Keratinocyte (primary cell): Measurements from ENCODE around the gene CERT1.

ENCODE experiments used
- EZH2 ChIP-seq: IDR thresholded peaks from one replicate; pipeline ENCODE4 v1.6.1; 2012; ENCODE audit warnings: inconsistent platforms, mild to moderate bottlenecking, low read length, moderate library complexity
- TF ChIP-seq, protein P1 (sequence below), 3 experiments: IDR thresholded peaks in 1 of 3; conservative IDR thresholded peaks in 1 of 3; optimal IDR thresholded peaks in 1 of 3; 2 replicates in 2 of 3; 3 replicates in 1 of 3; pipeline versions ENCODE3 to v1.5.1; 2011; ENCODE audit warnings: low read length in 3 of 3, mild to moderate bottlenecking in 3 of 3, moderate library complexity in 2 of 3, control low read depth in 1 of 3, inconsistent platforms in 1 of 3; ENCODE audit not compliant: insufficient read depth in 2 of 3; ENCODE audit errors: extremely low read depth in 1 of 3

DNA sequence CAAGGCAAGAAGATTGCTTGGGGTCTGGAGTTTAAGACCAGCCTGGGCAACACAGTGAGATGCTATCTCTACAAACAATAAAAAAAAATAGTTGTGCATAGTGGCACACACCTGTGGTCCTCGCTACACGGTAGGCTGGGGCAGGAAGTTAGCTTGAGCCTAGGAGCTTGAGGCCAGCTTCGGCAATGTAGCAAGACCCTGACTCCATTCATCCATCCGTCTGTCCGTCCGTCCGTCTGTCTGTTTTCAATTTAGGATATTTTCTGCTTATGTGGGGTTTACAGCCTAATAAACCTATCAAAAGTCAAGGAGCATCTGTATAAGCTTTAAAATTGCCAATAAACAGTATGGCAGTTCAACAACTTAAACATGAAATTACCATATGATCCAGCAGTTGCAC lies 154.7 kb downstream of the CERT1 start:
- TF ChIP-seq, protein P1, sequence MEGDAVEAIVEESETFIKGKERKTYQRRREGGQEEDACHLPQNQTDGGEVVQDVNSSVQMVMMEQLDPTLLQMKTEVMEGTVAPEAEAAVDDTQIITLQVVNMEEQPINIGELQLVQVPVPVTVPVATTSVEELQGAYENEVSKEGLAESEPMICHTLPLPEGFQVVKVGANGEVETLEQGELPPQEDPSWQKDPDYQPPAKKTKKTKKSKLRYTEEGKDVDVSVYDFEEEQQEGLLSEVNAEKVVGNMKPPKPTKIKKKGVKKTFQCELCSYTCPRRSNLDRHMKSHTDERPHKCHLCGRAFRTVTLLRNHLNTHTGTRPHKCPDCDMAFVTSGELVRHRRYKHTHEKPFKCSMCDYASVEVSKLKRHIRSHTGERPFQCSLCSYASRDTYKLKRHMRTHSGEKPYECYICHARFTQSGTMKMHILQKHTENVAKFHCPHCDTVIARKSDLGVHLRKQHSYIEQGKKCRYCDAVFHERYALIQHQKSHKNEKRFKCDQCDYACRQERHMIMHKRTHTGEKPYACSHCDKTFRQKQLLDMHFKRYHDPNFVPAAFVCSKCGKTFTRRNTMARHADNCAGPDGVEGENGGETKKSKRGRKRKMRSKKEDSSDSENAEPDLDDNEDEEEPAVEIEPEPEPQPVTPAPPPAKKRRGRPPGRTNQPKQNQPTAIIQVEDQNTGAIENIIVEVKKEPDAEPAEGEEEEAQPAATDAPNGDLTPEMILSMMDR (optimal IDR thresholded peaks at IDR 0.05 in 1 of 3, IDR thresholded peaks at IDR 0.05 in 1 of 3, conservative IDR thresholded peaks at IDR 0.05 in 1 of 3; ENCODE audit: extremely low read depth in 1 of 3, insufficient read depth in 2 of 3, low read length in 3 of 3) = no peak
- TF ChIP-seq EZH2 = no peak
